ENCODE measurements around the gene RSPO3. TPM values are rescaled to one million over a fixed set of nuclear protein-coding genes. Genes with fewer than 3 reads are reported as not detected.

RSPO3 gene
- not detected for total RNA-seq

- CTCF ChIA-PET, result no interaction called here
- peak within 1 kb of the TSS; percentile 52 for H3K4me3 Mint-ChIP-seq
- peaks cover 18% of the 10 kb centered on the region for H3K4me1 Mint-ChIP-seq
- H3K36me3 Mint-ChIP-seq, result no peaks in the 10 kb centered on the region
- H3K9me3 Mint-ChIP-seq (ENCODE audit: low read depth), result no peaks in the 10 kb centered on the region
- H3K27ac Mint-ChIP-seq, result no peak within 1 kb of the TSS
- ATAC-seq (peak; percentile 45), DNase-seq (no peak)
- H3K27me3 Mint-ChIP-seq, result peaks cover 79% of the 10 kb centered on the region
These were observed at the start of gene RSPO3 for GRCh38 chr6:127118298-127119101. TSS of gene RSPO3 (plus strand) at chr6:127118671. CDS start at chr6:127119193, 522 bp downstream.

- CTCF ChIA-PET, result no interaction called here
- H3K27me3 Mint-ChIP-seq, result no peaks in the 10 kb centered on the region
These were observed 48.7 kb upstream of the RSPO3 start for GRCh38 chr6:127069659-127070279.

GRCh38 chr6:127073222-127073621 lies 45.2 kb upstream of the RSPO3 start:
- no peaks in the 10 kb centered on the region for H3K27me3 Mint-ChIP-seq
- CTCF ChIA-PET, result no interaction called here
- no peak overlapping the region for H3K27ac Mint-ChIP-seq
- H3K9me3 Mint-ChIP-seq (ENCODE audit: low read depth), result no peaks in the 10 kb centered on the region
- no peak for ATAC-seq
- H3K36me3 Mint-ChIP-seq, result no peaks in the 10 kb centered on the region
- H3K4me3 Mint-ChIP-seq, result no peak overlapping the region
- H3K4me1 Mint-ChIP-seq, result no peaks in the 10 kb centered on the region
- DNase-seq, result no peak

More at GRCh38 chr6:127069659-127070279, 48.7 kb upstream of the RSPO3 start:
- Mint-ChIP-seq H3K9me3 (ENCODE audit: low read depth) (no peaks in the 10 kb centered on the region), H3K36me3 (no peaks in the 10 kb centered on the region), H3K4me1 (no peaks in the 10 kb centered on the region), H3K4me3 (no peak overlapping the region), H3K27ac (no peak overlapping the region)
- DNase-seq (no peak), ATAC-seq (no peak)

- Mint-ChIP-seq H3K4me3 (no peak overlapping the region), H3K9me3 (ENCODE audit: low read depth) (no peaks in the 10 kb centered on the region), H3K27ac (no peak overlapping the region), H3K4me1 (no peaks in the 10 kb centered on the region), H3K27me3 (peaks cover 2% of the 10 kb centered on the region), H3K36me3 (no peaks in the 10 kb centered on the region)
- DNase-seq (no peak), ATAC-seq (no peak)
- CTCF ChIA-PET, result no interaction called here
These were observed 42.0 kb upstream of the RSPO3 start for GRCh38 chr6:127076466-127076865.

GRCh38 chr6:127077886-127078285 lies 40.6 kb upstream of the RSPO3 start:
- no peak overlapping the region for H3K27ac Mint-ChIP-seq
- H3K4me3 Mint-ChIP-seq, result no peak overlapping the region
- H3K36me3 Mint-ChIP-seq, result no peaks in the 10 kb centered on the region
- CTCF ChIA-PET, result no interaction called here
- no peak for DNase-seq
- no peaks in the 10 kb centered on the region for H3K4me1 Mint-ChIP-seq
- H3K27me3 Mint-ChIP-seq, result peaks cover 4% of the 10 kb centered on the region
- H3K9me3 Mint-ChIP-seq (ENCODE audit: low read depth), result no peaks in the 10 kb centered on the region
- no peak for ATAC-seq

GRCh38 chr6:127078669-127079068 lies 39.8 kb upstream of the RSPO3 start:
- Mint-ChIP-seq H3K27me3 (peaks cover 4% of the 10 kb centered on the region), H3K4me1 (no peaks in the 10 kb centered on the region), H3K9me3 (ENCODE audit: low read depth) (no peaks in the 10 kb centered on the region), H3K27ac (no peak overlapping the region), H3K4me3 (no peak overlapping the region), H3K36me3 (no peaks in the 10 kb centered on the region)
- no peak for ATAC-seq
- no peak for DNase-seq
- CTCF ChIA-PET, result no interaction called here

GRCh38 chr6:127079681-127080080 lies 38.8 kb upstream of the RSPO3 start:
- no peak for ATAC-seq
- H3K27me3 Mint-ChIP-seq, result peaks cover 4% of the 10 kb centered on the region
- H3K4me1 Mint-ChIP-seq, result no peaks in the 10 kb centered on the region
- no peaks in the 10 kb centered on the region for H3K9me3 Mint-ChIP-seq (ENCODE audit: low read depth)
- no peak overlapping the region for H3K27ac Mint-ChIP-seq
- no peaks in the 10 kb centered on the region for H3K36me3 Mint-ChIP-seq
- no peak for DNase-seq
- H3K4me3 Mint-ChIP-seq, result no peak overlapping the region
- CTCF ChIA-PET, result no interaction called here

- H3K4me1 Mint-ChIP-seq, result no peaks in the 10 kb centered on the region
- CTCF ChIA-PET, result no interaction called here
These were observed 38.4 kb upstream of the RSPO3 start for GRCh38 chr6:127080081-127080480.

GRCh38 chr6:127083231-127083962 lies 35.1 kb upstream of the RSPO3 start:
- Mint-ChIP-seq H3K9me3 (ENCODE audit: low read depth) (no peaks in the 10 kb centered on the region), H3K27me3 (peaks cover 6% of the 10 kb centered on the region), H3K36me3 (no peaks in the 10 kb centered on the region), H3K4me3 (no peak overlapping the region), H3K27ac (no peak overlapping the region), H3K4me1 (no peaks in the 10 kb centered on the region)
- no peak for ATAC-seq
- DNase-seq, result no peak
- CTCF ChIA-PET, result no interaction called here

More at GRCh38 chr6:127080081-127080480, 38.4 kb upstream of the RSPO3 start:
- no peaks in the 10 kb centered on the region for H3K9me3 Mint-ChIP-seq (ENCODE audit: low read depth)
- no peak for ATAC-seq
- no peak overlapping the region for H3K27ac Mint-ChIP-seq
- no peaks in the 10 kb centered on the region for H3K36me3 Mint-ChIP-seq
- DNase-seq, result no peak
- peaks cover 4% of the 10 kb centered on the region for H3K27me3 Mint-ChIP-seq
- no peak overlapping the region for H3K4me3 Mint-ChIP-seq

- H3K9me3 Mint-ChIP-seq (ENCODE audit: low read depth), result no peaks in the 10 kb centered on the region
- no peak for ATAC-seq
These were observed 34.5 kb upstream of the RSPO3 start for GRCh38 chr6:127083963-127084310.

GRCh38 chr6:127085181-127085580 lies 33.3 kb upstream of the RSPO3 start:
- CTCF ChIA-PET, result interaction anchor here (1.1 kb wide), 1 partner anchor 17 kb away, joined by 3 read pairs; no protein-coding TSS in a partner anchor
- H3K27me3 Mint-ChIP-seq, result peaks cover 4% of the 10 kb centered on the region
- no peak overlapping the region for H3K4me3 Mint-ChIP-seq
- no peak overlapping the region for H3K27ac Mint-ChIP-seq
- no peaks in the 10 kb centered on the region for H3K9me3 Mint-ChIP-seq (ENCODE audit: low read depth)
- ATAC-seq (no peak), DNase-seq (no peak)
- H3K4me1 Mint-ChIP-seq, result no peaks in the 10 kb centered on the region
- no peaks in the 10 kb centered on the region for H3K36me3 Mint-ChIP-seq

More at GRCh38 chr6:127083963-127084310, 34.5 kb upstream of the RSPO3 start:
- no peak overlapping the region for H3K27ac Mint-ChIP-seq
- no peaks in the 10 kb centered on the region for H3K36me3 Mint-ChIP-seq
- H3K4me3 Mint-ChIP-seq, result no peak overlapping the region
- H3K4me1 Mint-ChIP-seq, result no peaks in the 10 kb centered on the region
- no peak for DNase-seq
- peaks cover 6% of the 10 kb centered on the region for H3K27me3 Mint-ChIP-seq
- CTCF ChIA-PET, result interaction anchor here (1.1 kb wide), 1 partner anchor 18 kb away, joined by 3 read pairs; no protein-coding TSS in a partner anchor

GRCh38 chr6:127090051-127090450 lies 28.4 kb upstream of the RSPO3 start:
- H3K4me3 Mint-ChIP-seq, result no peak overlapping the region
- no peaks in the 10 kb centered on the region for H3K36me3 Mint-ChIP-seq
- CTCF ChIA-PET, result no interaction called here
- no peak for ATAC-seq
- H3K4me1 Mint-ChIP-seq, result no peaks in the 10 kb centered on the region
- peaks cover 7% of the 10 kb centered on the region for H3K27me3 Mint-ChIP-seq
- no peaks in the 10 kb centered on the region for H3K9me3 Mint-ChIP-seq (ENCODE audit: low read depth)
- H3K27ac Mint-ChIP-seq, result no peak overlapping the region
- DNase-seq, result no peak

GRCh38 chr6:127092466-127092865 lies 26.0 kb upstream of the RSPO3 start:
- no peak for ATAC-seq
- no peaks in the 10 kb centered on the region for H3K9me3 Mint-ChIP-seq (ENCODE audit: low read depth)
- peaks cover 10% of the 10 kb centered on the region for H3K27me3 Mint-ChIP-seq
- no peak overlapping the region for H3K4me3 Mint-ChIP-seq
- no peak for DNase-seq
- H3K4me1 Mint-ChIP-seq, result no peaks in the 10 kb centered on the region
- CTCF ChIA-PET, result no interaction called here
- no peak overlapping the region for H3K27ac Mint-ChIP-seq
- H3K36me3 Mint-ChIP-seq, result no peaks in the 10 kb centered on the region

- no peak overlapping the region for H3K4me3 Mint-ChIP-seq
These were observed 23.7 kb upstream of the RSPO3 start for GRCh38 chr6:127094791-127095190.

More at GRCh38 chr6:127094791-127095190, 23.7 kb upstream of the RSPO3 start:
- Mint-ChIP-seq H3K9me3 (ENCODE audit: low read depth) (no peaks in the 10 kb centered on the region), H3K27me3 (peaks cover 25% of the 10 kb centered on the region), H3K4me1 (no peaks in the 10 kb centered on the region), H3K36me3 (no peaks in the 10 kb centered on the region), H3K27ac (no peak overlapping the region)
- CTCF ChIA-PET, result no interaction called here
- DNase-seq (no peak), ATAC-seq (no peak)
